PC-3 (cell line): ENCODE measurements around the gene GALNT15. TPM values are rescaled to one million over a fixed set of nuclear protein-coding genes. Genes with fewer than 3 reads are reported as not detected.

Source experiments
- ATAC-seq: fragments of 200-7000 bp; cut with Tn5 transposase; 2 replicates; pipeline ENCODE4 v1.9.1; 2020; ENCODE audit warnings: mild to moderate bottlenecking, moderate library complexity
- BruUV-seq: library from RNA; stranded (reverse); fragments of 400-500 nt; replicated peaks from 2 replicates; lab custom pipeline; 2021; lab: Mats Ljungman, UMichigan
- CTCF ChIA-PET: fragments of 300-600 bp; sonication (Branson Sonifier 250); formaldehyde crosslinking; loops from one replicate; lab custom pipeline; 2022; ENCODE audit warnings: antibody characterized with exemption; lab: Charles Lee
- POLR2A ChIA-PET: fragments of 300-600 bp; sonication (Branson Sonifier 250); formaldehyde crosslinking; loops from one replicate; lab custom pipeline; 2022; ENCODE audit warnings: antibody characterized with exemption; ENCODE audit not compliant: unreplicated experiment; lab: Charles Lee
- DNase-seq: peaks from one replicate; pipeline ENCODE4 v3.0.0-alpha.2; 2015
- H2AFZ ChIP-seq: fragments of 300-600 bp; sonication (generic); 2 replicates; pipeline ENCODE4 v1.6.0; 2016; ENCODE audit warnings: antibody characterized with exemption, low read length
- H3F3A ChIP-seq: fragments of 300-600 bp; sonication (generic); one replicate; pipeline ENCODE4 v1.6.0; 2017; ENCODE audit warnings: antibody characterized with exemption, low read length, control low read depth, mild to moderate bottlenecking; ENCODE audit not compliant: unreplicated experiment
- H3K27ac ChIP-seq: fragments of 300-600 bp; sonication (generic); 2 replicates; pipeline ENCODE4 v1.5.1; 2016; ENCODE audit warnings: mild to moderate bottlenecking, low read length
- H3K27me3 ChIP-seq: fragments of 300-600 bp; sonication (generic); 2 replicates; pipeline ENCODE4 v1.6.1; 2016; ENCODE audit warnings: low read length, mixed read lengths
- H3K36me3 ChIP-seq: fragments of 300-600 bp; sonication (generic); 2 replicates; pipeline ENCODE4 v1.6.1; 2016; ENCODE audit warnings: low read depth, mixed run types, low read length, mixed read lengths
- H3K4me1 ChIP-seq: fragments of 300-600 bp; sonication (generic); 2 replicates; pipeline ENCODE4 v1.5.1; 2016; ENCODE audit warnings: low read length; ENCODE audit not compliant: insufficient read depth
- H3K4me2 ChIP-seq: fragments of 300-600 bp; sonication (generic); 2 replicates; pipeline ENCODE4 v1.6.0; 2016; ENCODE audit warnings: low read length
- H3K4me3 ChIP-seq: fragments of 300-600 bp; sonication (generic); 2 replicates; pipeline ENCODE4 v1.5.1; 2016; ENCODE audit warnings: mild to moderate bottlenecking, low read length, mixed read lengths
- H3K79me2 ChIP-seq: fragments of 300-600 bp; sonication (generic); 2 replicates; pipeline ENCODE4 v1.6.1; 2017; ENCODE audit warnings: low read length, mixed read lengths
- H3K9ac ChIP-seq: fragments of 300-600 bp; sonication (generic); 2 replicates; pipeline ENCODE4 v1.6.0; 2016; ENCODE audit warnings: mild to moderate bottlenecking, low read length
- H3K9me2 ChIP-seq: fragments of 300-600 bp; sonication (generic); replicated peaks from 2 replicates; pipeline ENCODE4 v1.6.1; 2016; ENCODE audit warnings: mixed run types, low read length, mixed read lengths
- H3K9me3 ChIP-seq: fragments of 300-600 bp; sonication (generic); 2 replicates; pipeline ENCODE4 v1.6.1; 2016; ENCODE audit warnings: low read length, mixed read lengths
- H4K20me1 ChIP-seq: fragments of 300-600 bp; sonication (generic); 2 replicates; pipeline ENCODE4 v1.6.1; 2016; ENCODE audit warnings: low read length, mixed read lengths
- CTCF ChIP-seq: fragments of 300-600 bp; sonication (generic); conservative IDR thresholded peaks from 2 replicates; pipeline ENCODE4 v1.5.1; 2017; ENCODE audit warnings: antibody characterized with exemption, low read depth, mild to moderate bottlenecking, low read length
- EZH2 ChIP-seq: fragments of 300-600 bp; sonication (generic); IDR thresholded peaks from one replicate; pipeline ENCODE4 v1.6.1; 2017; ENCODE audit warnings: antibody characterized with exemption, mild to moderate bottlenecking, low read length; ENCODE audit not compliant: unreplicated experiment
- EZH2phosphoT487 ChIP-seq: fragments of 300-600 bp; sonication (generic); IDR thresholded peaks from 2 replicates; pipeline ENCODE4 v1.6.1; 2018; ENCODE audit warnings: mild to moderate bottlenecking, antibody characterized with exemption, low read length, borderline replicate concordance
- intact Hi-C: fragments of 100-400 bp; cut with micrococcal nuclease; formaldehyde crosslinking; loops from 2 replicates; pipeline ENCODE4 v1.9.0; 2023
- total RNA-seq: library from RNA; depleted of rRNA; stranded (reverse); fragments of >200 nt; gene quantifications from 2 replicates; pipeline ENCODE4 v1.2.3, GENCODE V29; 2014

GALNT15 gene
- total RNA-seq, 1 experiment from 2014 or later = not detected

- Histone ChIP-seq H3K27me3 (no peaks in the 10 kb centered on the region), H3K4me2 (peak overlapping the region; percentile 69), H3K4me3 (peak overlapping the region; percentile 33; the same call in 1 of the 2 replicates), H3K9ac (no peak overlapping the region), H3K9me3 (no peaks in the 10 kb centered on the region), H3K36me3 (no peaks in the 10 kb centered on the region), H3K79me2 (no peaks in the 10 kb centered on the region), H3F3A (no peaks in the 10 kb centered on the region), H3K27ac (no peak overlapping the region), H3K4me1 (peaks cover 25% of the 10 kb centered on the region), H3K9me2 (no peaks in the 10 kb centered on the region), H4K20me1 (no peaks in the 10 kb centered on the region), H2AFZ (peak overlapping the region; percentile 84)
- DNase-seq (peak; percentile 93), ATAC-seq (peak; percentile 87)
- no TSS peak for BruUV-seq
- no peak for TF ChIP-seq EZH2
- peak; percentile 98 for TF ChIP-seq CTCF
- TF ChIP-seq EZH2phosphoT487 = no peak
- POLR2A ChIA-PET = no interaction called here
- CTCF ChIA-PET = interaction anchor here (0.6 to 1.2 kb wide), 4 partner anchors 11 to 610 kb away, joined by 3 to 13 read pairs (median 4); no protein-coding TSS in a partner anchor
- intact Hi-C loops = loop anchor here (1.0 to 10.0 kb wide), 5 partner anchors 43 to 613 kb away; no protein-coding TSS in a partner anchor
These were observed 73.0 kb downstream of the GALNT15 start for GRCh38 chr3:16247282-16248061.

GRCh38 chr3:16248556-16248955, 74.1 kb downstream of the GALNT15 start:
- H3K4me3 ChIP-seq = no peak overlapping the region
- no peak overlapping the region for H3K9ac ChIP-seq
- H3K79me2 ChIP-seq = no peaks in the 10 kb centered on the region
- ChIA-PET POLR2A (interaction anchor here (0.7 kb wide), 1 partner anchor 152 kb away, joined by 3 read pairs; no protein-coding TSS in a partner anchor), CTCF (interaction anchor here (0.5 to 1.2 kb wide), 6 partner anchors 9 to 611 kb away, joined by 3 to 13 read pairs (median 4); no protein-coding TSS in a partner anchor)
- no peak overlapping the region for H2AFZ ChIP-seq
- no peaks in the 10 kb centered on the region for H3K9me2 ChIP-seq
- no peaks in the 10 kb centered on the region for H3F3A ChIP-seq
- no peaks in the 10 kb centered on the region for H4K20me1 ChIP-seq
- H3K27ac ChIP-seq = no peak overlapping the region
- H3K27me3 ChIP-seq = no peaks in the 10 kb centered on the region
- DNase-seq (no peak), ATAC-seq (no peak)
- H3K9me3 ChIP-seq = no peaks in the 10 kb centered on the region
- H3K4me1 ChIP-seq = peaks cover 25% of the 10 kb centered on the region
- BruUV-seq = no TSS peak
- no peak for TF ChIP-seq EZH2
- TF ChIP-seq CTCF = no peak
- no peak for TF ChIP-seq EZH2phosphoT487
- intact Hi-C loops = loop anchor here (10.0 kb wide), 1 partner anchor 614 kb away; no protein-coding TSS in a partner anchor
- H3K36me3 ChIP-seq = no peaks in the 10 kb centered on the region
- no peak overlapping the region for H3K4me2 ChIP-seq
